LNCAP (cell line): Measurements from ENCODE around the gene CBX2.

ENCODE experiments used
- TF ChIP-seq, protein P1 (sequence below): fragments of 450-650 bp; IDR thresholded peaks from 2 replicates; pipeline ENCODE4 v1.5.1; 2017; ENCODE audit warnings: mild to moderate bottlenecking

CBX2 gene

DNA sequence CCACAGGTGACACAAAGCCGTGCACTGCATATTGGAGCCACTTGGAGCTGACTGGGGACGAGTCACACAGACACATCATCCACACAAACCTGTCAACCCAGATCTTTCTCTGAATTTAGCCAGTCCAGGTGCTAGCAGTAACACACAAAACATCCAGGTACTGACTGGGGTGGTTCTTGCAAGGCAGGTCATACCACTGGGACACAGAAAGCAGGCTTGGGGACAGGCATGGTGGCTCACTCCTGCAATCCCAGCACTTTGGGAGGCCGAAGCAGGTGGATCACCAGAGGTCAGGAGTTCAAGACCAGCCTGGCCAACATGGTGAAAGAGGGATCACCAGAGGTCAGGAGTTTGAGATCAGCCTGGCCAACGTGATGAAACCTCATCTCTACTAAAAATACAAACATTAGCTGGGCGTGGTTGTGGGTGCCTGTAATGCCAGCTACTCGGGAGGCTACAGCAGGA, 32.3 kb upstream of the CBX2 start:
- TF ChIP-seq, protein P1, sequence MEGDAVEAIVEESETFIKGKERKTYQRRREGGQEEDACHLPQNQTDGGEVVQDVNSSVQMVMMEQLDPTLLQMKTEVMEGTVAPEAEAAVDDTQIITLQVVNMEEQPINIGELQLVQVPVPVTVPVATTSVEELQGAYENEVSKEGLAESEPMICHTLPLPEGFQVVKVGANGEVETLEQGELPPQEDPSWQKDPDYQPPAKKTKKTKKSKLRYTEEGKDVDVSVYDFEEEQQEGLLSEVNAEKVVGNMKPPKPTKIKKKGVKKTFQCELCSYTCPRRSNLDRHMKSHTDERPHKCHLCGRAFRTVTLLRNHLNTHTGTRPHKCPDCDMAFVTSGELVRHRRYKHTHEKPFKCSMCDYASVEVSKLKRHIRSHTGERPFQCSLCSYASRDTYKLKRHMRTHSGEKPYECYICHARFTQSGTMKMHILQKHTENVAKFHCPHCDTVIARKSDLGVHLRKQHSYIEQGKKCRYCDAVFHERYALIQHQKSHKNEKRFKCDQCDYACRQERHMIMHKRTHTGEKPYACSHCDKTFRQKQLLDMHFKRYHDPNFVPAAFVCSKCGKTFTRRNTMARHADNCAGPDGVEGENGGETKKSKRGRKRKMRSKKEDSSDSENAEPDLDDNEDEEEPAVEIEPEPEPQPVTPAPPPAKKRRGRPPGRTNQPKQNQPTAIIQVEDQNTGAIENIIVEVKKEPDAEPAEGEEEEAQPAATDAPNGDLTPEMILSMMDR = no peak

DNA sequence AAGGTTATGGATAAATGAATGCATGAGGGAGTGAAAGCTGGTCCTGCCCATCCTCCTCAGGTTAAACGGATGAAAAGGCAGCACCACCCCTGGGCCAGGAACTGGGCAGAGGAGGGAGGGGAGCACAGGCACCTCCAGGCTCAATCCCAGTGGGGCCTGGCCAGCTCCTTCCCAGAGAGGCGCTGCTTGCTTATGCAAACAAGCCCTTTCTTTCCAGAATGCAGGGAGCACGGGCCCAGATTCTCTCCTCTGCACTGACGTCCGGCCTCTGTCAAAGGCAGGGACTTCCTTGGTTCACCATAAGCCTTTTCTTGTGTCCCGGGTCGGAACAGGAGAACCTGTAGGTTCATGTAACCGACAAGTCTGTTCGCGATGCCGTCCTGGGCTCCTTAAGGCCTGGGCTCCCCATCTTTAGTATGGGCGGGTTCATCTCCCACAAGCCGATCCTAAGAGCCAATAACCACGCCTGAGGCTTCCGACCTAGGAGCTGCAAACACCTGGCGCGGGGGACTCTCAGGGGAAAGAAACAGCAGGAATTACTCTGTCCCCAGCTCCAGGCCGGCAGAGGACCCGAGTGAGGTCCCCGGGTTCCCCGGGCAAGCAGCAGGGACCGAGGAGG, 30.9 kb upstream of the CBX2 start:
- TF ChIP-seq, protein P1 = no peak

DNA sequence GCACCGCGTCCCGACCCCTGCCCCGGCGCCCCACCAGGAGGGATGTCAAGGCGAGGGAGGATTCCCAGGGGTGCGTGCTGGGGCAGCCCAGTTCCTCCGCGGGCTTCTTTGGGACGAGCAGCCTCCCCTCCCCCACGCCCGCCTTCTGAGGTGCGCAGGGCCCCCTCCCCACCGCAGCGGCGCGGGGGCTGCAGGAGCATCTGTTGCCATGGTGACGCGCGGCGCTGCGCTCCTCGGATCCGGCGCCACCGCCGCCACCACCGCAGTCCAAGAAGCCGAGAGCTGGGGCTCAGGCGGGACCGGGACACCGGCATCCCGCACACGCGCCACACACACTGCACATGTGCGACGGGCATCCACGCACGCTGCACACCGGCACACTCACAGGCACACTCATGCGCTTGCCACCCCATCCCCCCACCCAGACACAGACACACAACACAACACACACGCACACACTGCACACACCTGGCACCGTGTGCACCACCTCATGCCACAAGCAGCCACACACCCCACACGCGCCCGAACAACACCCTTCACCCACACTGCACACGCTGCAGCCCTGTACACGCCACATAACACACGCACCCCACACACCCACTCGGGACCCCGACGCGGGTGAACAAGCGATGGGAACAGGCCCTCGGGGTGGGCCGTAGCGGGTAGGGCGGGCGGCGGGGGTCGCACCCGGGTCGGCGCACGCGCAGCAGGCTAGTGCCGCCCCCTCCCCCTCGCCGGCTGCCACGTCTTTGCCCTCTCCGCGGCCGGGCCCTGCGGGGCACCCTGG, 30.2 kb upstream of the CBX2 start:
- TF ChIP-seq, protein P1 = no peak

DNA sequence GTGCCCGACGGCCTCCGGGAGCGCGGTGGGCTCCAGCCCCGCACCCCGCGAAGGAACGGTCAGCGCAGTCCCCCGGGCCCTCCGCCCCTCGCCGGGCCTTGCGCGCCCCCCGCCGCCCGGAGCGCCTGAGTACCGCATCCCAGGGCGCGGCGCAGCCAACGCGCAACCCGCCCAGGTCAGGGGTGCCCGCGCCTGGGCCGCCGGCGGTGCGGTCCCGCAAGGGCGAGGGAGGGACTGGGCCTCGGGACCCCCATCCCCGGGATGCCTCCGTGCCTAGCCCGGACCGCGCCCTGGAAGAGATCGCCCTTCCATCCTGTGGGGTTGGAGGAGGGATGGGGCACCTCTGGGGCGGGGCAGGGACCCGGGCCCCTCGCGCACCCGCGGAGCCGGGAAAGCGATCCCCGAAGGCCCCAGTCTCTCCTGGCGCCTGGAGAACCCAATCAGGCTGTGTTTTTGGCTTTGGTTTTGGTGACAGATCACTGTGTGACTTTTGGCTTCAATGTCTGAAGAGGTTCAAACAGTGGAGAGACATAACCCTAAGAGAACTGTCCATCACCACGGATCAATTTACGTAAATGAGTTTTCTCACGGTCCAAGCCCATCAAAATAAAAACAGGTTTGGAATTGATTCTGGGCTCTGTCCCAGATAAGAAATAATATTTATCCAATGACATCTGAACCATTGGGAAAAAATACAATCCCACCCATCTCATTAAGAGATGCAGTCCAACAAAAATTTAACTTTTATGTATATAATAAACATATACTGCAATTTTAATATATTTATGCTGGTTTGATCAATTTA, 29.5 kb upstream of the CBX2 start:
- TF ChIP-seq, protein P1 = no peak

DNA sequence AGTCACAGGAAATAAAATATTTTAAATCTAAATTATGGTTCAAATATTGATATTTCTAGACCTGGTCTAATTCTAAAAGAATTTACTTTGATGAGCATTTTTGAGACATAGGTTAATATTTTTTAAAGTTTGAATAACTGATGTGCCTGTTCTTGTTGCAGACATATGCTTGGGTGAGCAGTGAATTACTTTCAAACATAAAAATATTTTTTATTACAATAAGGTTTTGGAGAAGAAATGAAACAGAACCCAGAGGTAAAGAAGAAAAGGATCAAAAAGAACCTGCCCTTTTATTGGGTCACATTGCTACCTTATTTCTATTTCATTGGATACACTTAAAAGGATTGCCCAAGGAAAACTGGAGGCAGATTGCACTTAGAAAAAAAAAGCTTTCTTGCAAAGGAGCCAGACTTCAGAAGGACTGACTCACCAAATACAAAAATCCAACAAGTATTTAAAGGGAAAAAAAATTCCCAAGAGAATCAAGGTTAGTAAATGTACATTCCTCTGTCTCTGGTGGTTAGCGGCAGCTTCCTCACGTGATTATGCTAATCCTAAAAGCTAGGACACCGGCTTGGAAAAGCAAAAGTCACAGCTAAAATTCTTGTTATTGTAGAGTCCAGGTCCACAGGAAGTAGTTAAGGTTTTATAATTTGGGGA, 28.7 kb upstream of the CBX2 start:
- TF ChIP-seq, protein P1 = no peak

DNA sequence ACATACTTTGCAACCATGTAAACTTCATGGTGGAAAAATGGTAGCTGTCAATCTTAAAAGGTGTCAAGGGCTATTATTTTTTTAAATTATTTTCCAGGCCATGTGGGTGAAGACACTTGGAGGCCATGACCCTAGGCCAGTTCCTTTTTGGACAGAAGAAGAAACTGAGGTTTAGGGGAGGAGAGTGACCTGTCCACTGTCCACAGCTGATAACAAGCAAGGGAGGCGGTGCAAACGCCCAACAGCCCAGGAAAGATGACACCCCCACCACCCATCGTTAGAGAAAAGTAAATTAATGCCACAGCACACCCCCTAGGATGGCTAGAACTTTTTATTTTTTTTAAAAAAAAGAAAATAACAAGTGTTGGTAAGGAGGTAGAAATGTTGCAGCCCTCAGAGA, 28.0 kb upstream of the CBX2 start:
- TF ChIP-seq, protein P1 = no peak
